ENCODE measurements around the gene KIAA0232. TPM values are rescaled to one million over a fixed set of nuclear protein-coding genes. Genes with fewer than 3 reads are reported as not detected.
"Not testable (repeated sequence)": the region's sequence is repeated elsewhere in the genome, so short reads cannot be mapped to it uniquely, and the experiment has no call there.

Gene KIAA0232
- polyA plus RNA-seq, 4 donors, result 36.4 to 43.8 (median 40.0) TPM

GRCh38 chr4:6894086-6894478 lies 111.6 kb downstream of the KIAA0232 start:
- DNase-seq (ENCODE audit: low read depth in 4 of 4, low spot score in 2 of 4), result no peak

GRCh38 chr4:6894528-6895498 lies 112.3 kb downstream of the KIAA0232 start:
- no peak for DNase-seq (ENCODE audit: low read depth in 4 of 4, low spot score in 2 of 4)

GRCh38 chr4:6896035-6896434 lies 113.5 kb downstream of the KIAA0232 start:
- DNase-seq (ENCODE audit: low read depth in 4 of 4, low spot score in 2 of 4), result no peak

GRCh38 chr4:6898763-6899162 lies 116.2 kb downstream of the KIAA0232 start:
- no peak for DNase-seq (ENCODE audit: low read depth in 4 of 4, low spot score in 2 of 4)

GRCh38 chr4:6900181-6900812 lies 117.8 kb downstream of the KIAA0232 start:
- DNase-seq (ENCODE audit: low read depth in 4 of 4, low spot score in 2 of 4), result no peak

- no peak for DNase-seq (ENCODE audit: low read depth in 4 of 4, low spot score in 2 of 4)
These were observed 118.4 kb downstream of the KIAA0232 start for GRCh38 chr4:6900956-6901355.

GRCh38 chr4:6901669-6902317 lies 119.3 kb downstream of the KIAA0232 start:
- DNase-seq (ENCODE audit: low read depth in 4 of 4, low spot score in 2 of 4), result no peak

GRCh38 chr4:6902318-6903042 lies 120.0 kb downstream of the KIAA0232 start:
- no peak for DNase-seq (ENCODE audit: low read depth in 4 of 4, low spot score in 2 of 4)

- no peak for DNase-seq (ENCODE audit: low read depth in 4 of 4, low spot score in 2 of 4)
These were observed 123.3 kb downstream of the KIAA0232 start for GRCh38 chr4:6905516-6906445.

GRCh38 chr4:6906486-6906885 lies 124.0 kb downstream of the KIAA0232 start:
- DNase-seq (ENCODE audit: low read depth in 4 of 4, low spot score in 2 of 4), result not testable (repeated sequence)

GRCh38 chr4:6907658-6908191 lies 125.2 kb downstream of the KIAA0232 start:
- no peak for DNase-seq (ENCODE audit: low read depth in 4 of 4, low spot score in 2 of 4)

GRCh38 chr4:6908432-6909112 lies 126.0 kb downstream of the KIAA0232 start:
- no peak for DNase-seq (ENCODE audit: low read depth in 4 of 4, low spot score in 2 of 4)

- DNase-seq (ENCODE audit: low read depth in 4 of 4, low spot score in 2 of 4), result peak in 3 of 4 donors; percentile 72 to 87 (median 83)
These were observed 126.8 kb downstream of the KIAA0232 start, which contains the start of gene TBC1D14 for GRCh38 chr4:6909113-6909969. TBC1D14 (plus strand) TSS chr4:6909826; CDS start chr4:6923390, 13,564 bp downstream.

GRCh38 chr4:6909970-6910339 lies 127.4 kb downstream of the KIAA0232 start:
- no peak for DNase-seq (ENCODE audit: low read depth in 4 of 4, low spot score in 2 of 4)

- DNase-seq (ENCODE audit: low read depth in 4 of 4, low spot score in 2 of 4), result no peak
These were observed 127.9 kb downstream of the KIAA0232 start for GRCh38 chr4:6910340-6910959.

- no peak for DNase-seq (ENCODE audit: low read depth in 4 of 4, low spot score in 2 of 4)
These were observed 128.7 kb downstream of the KIAA0232 start for GRCh38 chr4:6910960-6911874.
